Right renal pelvis (tissue), 4 donors: ENCODE data around the gene PDZK1. TPM values are rescaled to one million over a fixed set of nuclear protein-coding genes. Genes with fewer than 3 reads are reported as not detected.
"Not testable (repeated sequence)": the region's sequence is repeated elsewhere in the genome, so short reads cannot be mapped to it uniquely, and the experiment has no call there.

Experiments
- DNase-seq, 4 donors: peaks; one replicate each; pipeline ENCODE4 v3.0.0-alpha.2; 2013; ENCODE audit warnings: low read depth in 4 of 4, low spot score in 3 of 4, missing footprints in 1 of 4
- polyA plus RNA-seq, 4 donors: library from polyadenylated mRNA; unstranded; fragments of 120-200 nt; gene quantifications; one replicate each; pipeline ENCODE4 v1.2.1, GENCODE V29; 2013; ENCODE audit not compliant: insufficient read length in 4 of 4

PDZK1 gene
- polyA plus RNA-seq, 4 donors: 150 to 206 (median 185) TPM

DNA sequence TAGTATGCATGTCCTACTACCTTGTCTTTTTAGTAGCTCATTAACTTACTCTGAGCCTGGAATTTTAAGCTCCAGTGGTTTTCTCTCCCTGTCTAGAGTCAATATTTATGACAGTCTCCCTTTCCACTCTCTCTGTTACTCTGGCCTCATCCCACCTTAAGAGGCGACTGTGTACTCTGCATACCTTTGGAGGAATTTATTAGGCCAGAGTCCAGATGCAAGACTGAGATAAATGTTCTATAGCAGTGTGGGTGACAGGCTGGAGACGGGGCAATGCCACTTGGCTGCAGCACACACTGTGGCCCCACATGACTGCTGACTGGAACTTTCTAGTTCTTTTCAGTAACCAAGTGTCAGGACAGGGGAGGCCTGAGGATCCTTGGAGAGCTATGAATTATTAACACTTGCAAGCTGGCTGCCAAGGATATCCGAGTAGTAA is 4.1 kb upstream of the PDZK1 start:
- peak in 2 of 4 donors; percentile 59 to 73 for DNase-seq

DNA sequence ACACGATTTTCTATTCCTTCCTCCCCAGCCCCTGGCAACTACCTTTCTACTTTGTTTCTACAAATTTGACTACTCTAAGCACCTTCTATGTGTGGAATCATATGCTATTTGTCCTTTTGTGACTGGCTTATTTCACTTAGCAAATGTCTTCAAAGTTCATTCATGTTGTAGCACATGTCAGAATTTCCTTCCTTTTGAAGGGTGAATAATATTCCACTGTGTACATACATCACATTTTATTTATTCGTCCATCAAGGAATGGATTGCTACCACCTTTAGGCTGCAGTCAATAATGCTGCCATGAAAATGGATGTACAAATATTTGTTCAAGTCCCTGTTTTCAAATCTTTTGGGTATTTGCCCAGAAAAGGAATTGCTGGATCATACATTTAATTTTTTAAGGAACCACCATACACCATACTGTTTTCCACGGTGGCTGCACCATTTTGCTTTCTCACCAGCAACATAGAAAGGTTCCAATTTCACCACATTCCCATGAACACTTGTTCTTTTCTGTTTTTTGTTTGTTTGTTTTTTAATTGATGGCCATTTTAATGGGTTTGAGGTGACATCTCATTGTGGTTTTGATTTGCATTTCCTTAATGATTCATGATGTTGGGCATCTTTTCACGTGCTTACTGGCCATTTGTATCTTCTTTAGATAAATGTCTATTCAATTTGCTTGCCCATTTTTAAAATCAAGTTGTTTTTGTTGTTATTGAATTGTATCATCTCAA is 3.3 kb upstream of the PDZK1 start:
- no peak for DNase-seq

DNA sequence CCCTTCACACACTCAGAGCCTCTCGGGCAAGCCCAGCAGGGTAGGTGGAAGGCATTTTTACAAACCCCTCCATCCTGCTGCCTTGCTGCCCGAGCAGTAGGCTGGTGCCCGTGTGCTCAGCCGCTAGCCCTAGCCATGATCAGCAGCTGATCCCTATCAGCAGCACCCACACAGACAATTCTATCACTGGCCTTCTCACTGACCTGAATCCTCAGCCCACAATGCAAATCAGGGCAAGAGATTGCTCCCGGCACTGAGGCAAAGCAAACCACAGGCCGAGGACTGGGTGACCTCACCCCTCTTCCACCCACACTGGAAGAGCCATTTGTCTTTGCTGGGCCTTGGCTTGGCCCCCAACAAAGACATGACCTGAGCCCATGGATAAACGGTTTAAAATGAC is 895 bp upstream of the PDZK1 start:
- DNase-seq: no peak

DNA sequence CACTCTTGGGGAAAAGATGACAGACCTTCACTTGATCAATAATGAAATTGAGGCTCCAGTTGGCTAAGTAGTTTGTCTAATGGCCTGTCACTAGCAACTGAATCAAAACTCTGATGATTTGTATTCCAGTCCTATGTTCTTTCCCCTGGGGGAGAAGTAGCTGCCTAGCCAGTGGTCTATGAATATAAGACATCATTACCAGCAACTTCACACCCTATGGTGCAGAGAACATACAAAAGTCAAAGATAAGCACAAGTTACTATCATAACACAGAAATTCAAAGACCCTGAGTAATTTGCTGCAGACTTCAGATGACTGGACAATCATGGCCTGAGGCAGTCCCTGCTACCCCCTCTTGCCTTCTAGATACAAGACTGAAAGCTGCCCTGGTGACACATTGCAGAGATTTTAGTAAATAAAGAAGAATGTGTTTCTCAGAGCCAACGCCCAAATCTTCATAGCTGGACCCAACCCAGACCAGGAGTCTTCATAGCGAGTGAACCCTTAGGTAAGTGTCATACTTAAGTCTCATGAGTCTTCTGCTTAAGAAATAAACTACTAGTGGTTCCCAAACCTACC is 993 bp downstream of the PDZK1 start:
- no peak for DNase-seq

DNA sequence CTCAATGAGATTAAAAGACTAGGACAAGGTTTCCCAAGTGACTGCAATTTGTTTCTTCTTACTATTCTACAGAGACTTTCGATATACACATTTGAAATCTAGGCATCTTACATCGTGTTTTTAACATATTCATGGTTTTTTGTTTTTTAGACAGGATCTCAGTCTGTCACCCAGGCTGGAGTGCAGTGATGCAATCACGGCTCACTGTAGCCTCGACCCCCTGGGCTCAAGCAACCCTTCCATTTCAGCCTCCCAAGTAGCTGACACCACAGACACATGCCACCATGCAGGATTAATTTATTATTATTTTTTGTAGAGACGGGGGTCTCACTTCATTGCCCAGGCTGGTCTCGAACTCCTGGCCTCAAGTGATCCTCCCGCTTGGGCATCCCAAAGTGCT is 1.5 kb downstream of the PDZK1 start:
- no peak for DNase-seq

GRCh38 chr1:145702826-145703225 is 4.3 kb downstream of the PDZK1 start:
- DNase-seq: no peak

- no peak for DNase-seq
Measured at GRCh38 chr1:145702052-145702451, 5.1 kb downstream of the PDZK1 start.

GRCh38 chr1:145701306-145701862 is 5.8 kb downstream of the PDZK1 start:
- DNase-seq: no peak

- DNase-seq: no peak
Measured at GRCh38 chr1:145696630-145696960, 10.6 kb downstream of the PDZK1 start.

DNA sequence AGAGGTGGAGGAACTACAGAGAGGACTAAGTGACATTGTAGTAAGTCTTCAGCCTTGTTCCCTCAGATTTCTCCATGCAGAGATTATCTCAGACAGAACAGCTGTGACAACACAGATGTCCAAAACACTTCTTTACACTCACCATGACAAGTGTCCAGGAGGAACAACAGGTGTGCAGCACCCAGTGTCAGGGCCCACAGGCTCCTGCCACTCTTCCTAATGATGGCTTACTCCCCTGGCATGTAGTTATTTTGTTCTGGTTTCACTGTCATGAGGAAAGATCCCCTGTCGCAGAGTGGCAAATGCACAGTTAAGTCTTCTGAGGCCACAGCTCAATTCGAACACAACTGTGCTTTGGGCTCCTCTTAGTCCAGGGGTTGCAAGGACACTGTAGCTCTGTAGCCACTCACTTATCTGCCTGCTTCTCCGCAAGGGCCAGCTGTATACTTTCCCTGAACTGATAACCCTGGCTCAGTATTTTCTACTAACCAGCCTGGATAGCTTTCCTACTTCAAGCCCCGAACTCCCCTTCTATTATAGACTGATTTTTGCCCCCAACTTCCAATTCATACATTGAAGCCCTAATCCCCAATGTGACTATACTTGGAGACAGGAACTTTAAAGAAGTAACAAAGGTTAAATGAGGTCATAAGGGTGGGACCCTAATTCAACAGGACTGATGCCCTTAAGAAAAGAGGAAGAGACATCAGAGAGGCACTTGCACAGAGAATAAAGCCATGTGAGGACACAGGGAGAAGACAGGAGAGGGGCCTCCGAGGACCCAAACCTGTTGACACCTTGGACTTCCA is 11.1 kb downstream of the PDZK1 start:
- no peak for DNase-seq

- no peak for DNase-seq
Measured at GRCh38 chr1:145692785-145693443, 14.3 kb downstream of the PDZK1 start.

DNA sequence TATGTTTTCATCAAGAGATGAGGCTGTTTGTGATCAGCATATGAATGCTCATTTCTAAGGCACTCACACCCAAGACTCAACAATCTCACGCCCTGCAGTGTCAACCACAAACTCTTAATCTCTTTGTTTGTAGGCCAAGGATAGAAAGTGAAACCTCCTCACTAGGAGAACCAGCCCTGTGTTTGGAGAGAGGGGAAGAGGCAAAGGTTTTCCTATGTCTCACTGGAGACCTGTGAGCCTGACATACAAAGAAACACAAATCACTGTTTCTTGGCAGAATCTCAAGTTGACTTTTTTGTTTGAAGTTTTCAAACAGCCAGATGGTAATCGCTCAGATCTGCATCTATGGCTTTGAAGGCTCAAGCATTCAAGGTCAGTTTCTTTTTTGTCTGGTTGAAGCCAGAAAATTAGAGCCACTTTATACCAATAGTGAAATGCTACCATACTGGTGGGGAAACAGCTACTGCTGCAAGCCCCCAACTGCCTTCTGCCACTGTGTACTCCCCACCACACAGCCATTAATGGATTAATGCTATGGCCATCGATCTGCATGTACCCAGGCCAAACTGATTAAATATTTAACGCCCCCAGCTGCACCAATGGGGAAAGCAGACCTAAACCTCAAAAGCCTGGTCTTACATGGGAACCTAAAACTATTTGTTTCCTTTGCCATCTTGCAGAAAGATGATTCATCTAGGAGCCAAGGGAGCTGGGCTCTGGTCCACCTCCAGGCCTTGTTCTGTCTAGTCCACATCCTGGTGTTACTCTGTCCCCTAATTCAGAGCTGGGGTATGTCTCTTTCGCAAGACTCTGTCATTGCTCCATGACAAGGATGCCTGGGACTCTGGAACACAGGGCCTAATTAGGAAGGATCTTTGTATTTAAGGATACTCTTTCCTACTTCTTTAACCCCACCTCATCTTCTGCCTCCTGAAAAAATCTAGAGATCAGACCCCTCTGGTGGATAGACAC is 16.3 kb downstream of the PDZK1 start:
- no peak for DNase-seq

- DNase-seq: no peak
Measured at GRCh38 chr1:145689922-145690321, 17.2 kb downstream of the PDZK1 start.

DNA sequence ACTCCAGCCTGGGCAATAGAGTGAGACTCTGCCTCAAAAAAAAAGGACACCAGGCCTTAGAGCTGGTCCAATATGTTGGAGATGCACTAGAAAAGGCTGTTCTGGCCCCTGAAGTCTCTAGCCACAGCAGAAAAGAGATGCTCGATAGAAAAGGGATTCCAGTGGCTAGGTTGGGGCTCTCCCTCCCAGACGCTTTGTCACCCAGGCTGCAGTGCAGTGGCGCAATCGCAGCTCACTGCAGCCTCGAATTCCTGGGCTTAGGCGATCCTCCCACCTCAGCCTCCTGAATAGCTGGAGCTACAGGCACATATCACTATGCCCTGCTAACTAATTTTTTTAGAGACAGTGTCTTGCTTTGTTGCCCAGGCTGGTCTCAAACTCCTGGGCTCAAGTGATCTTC is 18.2 kb downstream of the PDZK1 start:
- DNase-seq: no peak

DNA sequence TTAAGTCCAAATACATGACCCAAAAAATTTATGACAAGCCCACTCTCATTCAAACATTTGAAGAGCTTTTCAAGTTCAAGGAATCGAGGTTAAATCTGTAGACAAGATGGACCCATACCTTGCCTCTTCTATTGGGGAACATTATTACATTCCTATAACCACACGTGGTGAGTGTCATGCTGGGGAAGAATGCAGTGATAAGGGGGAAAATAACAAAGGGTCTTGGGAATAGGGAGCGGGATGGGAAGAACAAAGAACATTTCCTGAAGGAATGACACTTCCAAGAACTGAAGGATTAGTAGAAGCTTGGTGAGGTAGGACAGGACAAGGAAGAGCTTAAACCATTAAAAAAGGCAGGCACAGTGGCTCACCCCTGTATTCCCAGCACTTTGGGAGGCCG is 18.8 kb downstream of the PDZK1 start:
- no peak for DNase-seq

DNA sequence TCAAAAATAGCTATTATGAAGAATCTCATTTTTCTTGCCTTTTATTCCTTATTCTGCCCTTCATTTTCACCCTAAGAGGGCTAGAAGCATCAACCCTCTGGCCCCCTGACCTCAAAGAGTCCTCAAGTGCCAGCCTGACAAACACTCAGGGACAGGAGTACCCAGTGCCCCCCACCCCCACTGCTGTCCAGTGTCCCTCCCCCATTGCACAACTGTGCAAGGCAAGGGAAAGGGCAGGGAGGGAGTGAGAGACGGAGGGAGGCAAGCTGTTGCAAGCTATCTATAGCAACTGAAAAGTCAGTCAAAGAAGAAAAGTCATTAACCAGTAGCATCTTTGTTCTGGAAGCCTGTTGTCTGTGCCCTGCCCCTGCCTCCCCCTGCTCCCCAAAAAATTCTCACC is 21.1 kb downstream of the PDZK1 start:
- DNase-seq: not testable (repeated sequence)

DNA sequence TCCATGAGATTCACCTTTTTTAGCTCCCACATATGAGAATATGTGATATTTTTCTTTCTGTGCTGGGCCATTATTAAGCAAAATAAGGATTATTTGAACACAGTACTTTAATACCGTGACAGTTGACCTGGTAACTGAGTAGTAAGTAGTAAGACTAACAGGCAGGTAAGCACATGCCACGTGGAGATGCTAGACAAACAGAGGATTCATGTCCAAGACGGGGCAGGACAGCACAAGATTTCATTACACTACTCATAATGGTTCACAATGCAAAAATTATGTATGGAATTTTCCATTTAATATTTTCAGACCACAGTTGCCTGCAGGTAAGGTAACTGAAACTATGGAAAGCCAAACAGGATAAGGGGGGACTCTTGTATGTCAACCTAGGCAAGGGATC is 22.3 kb downstream of the PDZK1 start:
- DNase-seq: not testable (repeated sequence)

DNA sequence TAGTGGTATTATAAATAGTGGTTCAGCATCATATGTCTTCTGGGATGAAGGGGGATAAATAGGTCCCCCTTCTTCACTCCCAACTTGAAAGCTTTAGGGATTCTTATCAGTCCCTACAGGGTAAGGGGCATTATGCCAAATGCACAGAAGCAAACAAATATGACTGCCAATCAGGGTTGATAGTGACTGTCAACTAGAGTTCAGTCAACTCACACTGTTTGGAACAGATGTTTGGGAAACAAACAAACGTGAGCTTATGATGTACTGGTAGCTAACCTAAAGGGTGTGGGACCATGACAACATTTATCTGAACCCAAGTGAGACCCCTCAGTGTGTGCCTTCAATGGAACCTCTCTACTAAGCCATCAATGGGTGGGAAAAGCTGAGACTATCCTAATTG is 34.0 kb downstream of the PDZK1 start:
- DNase-seq: not testable (repeated sequence)

DNA sequence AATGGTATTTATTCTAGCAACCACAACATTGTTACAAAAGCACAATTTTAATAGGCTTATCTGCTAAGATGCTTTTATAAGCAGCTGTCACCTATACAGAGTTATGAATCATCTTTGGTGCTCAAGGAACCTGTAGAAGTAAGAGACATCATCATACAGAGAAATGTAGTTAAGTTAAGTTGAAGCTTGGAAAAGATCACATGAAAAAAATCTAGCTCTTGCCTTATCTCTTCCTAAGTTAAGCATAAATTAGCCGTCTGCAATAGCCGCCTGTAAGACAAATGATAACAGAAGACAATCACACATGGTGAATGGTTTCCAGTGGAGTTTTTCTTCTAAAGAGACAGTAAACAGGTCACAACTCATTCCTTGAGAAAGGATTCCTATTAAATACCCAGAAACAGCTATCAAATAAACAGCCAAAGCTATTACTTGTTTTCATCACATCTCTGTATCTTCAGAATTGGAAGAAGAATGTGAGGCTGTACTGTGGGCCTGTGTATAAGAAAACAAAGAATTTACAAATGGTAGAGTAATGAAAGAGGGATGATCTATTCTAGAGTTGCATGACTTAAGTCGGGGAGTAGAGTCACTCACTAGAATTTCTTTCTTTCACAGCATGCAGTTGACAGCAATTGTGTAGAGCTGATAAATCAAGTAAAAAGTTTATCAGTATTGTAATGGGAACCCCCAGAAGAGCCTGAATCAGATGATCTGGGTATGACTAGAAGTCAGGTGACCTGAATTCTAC is 36.0 kb downstream of the PDZK1 start:
- not testable (repeated sequence) for DNase-seq
